Mucosa of rectum (tissue), 2 donors: ENCODE data around the gene PLXNB3.

ENCODE experiments used
- H3K27ac ChIP-seq, 2 donors: one replicate each; pipeline ENCODE4 v1.7.0; 2013; ENCODE audit warnings: inconsistent platforms in 2 of 2, low read depth in 2 of 2, low read length in 2 of 2
- H3K27me3 ChIP-seq, 2 donors: one replicate each; pipeline ENCODE4 v1.7.0; 2013; ENCODE audit warnings: low read length in 2 of 2; ENCODE audit not compliant: control insufficient read depth in 2 of 2, insufficient read depth in 2 of 2
- H3K36me3 ChIP-seq, 2 donors: one replicate each; pipeline ENCODE4 v1.7.0; 2013; ENCODE audit warnings: low read length in 2 of 2; ENCODE audit not compliant: control insufficient read depth in 2 of 2, insufficient read depth in 2 of 2
- H3K4me1 ChIP-seq, 2 donors: one replicate each; pipeline ENCODE4 v1.7.0; 2013; ENCODE audit warnings: low read length in 2 of 2, mild to moderate bottlenecking in 1 of 2; ENCODE audit not compliant: control insufficient read depth in 2 of 2, insufficient read depth in 2 of 2
- H3K4me3 ChIP-seq, 2 donors: one replicate each; pipeline ENCODE4 v1.7.0; 2013; ENCODE audit warnings: low read length in 2 of 2
- H3K9ac ChIP-seq, 2 donors: one replicate each; pipeline ENCODE4 v1.7.0; 2013; ENCODE audit warnings: low read length in 2 of 2, low read depth in 1 of 2, mild to moderate bottlenecking in 1 of 2
- H3K9me3 ChIP-seq, 2 donors: one replicate each; pipeline ENCODE4 v1.7.0; 2013; ENCODE audit warnings: low read length in 2 of 2; ENCODE audit not compliant: control insufficient read depth in 2 of 2
- donor health status: healthy.
- donor health status: Normal muscosa, but diverticular disease.

PLXNB3 gene

GRCh38 chrX:153767674-153768055 is 3.6 kb downstream of the PLXNB3 start:
- H3K4me1 ChIP-seq = peaks cover 0 to 4% of the 10 kb centered on the region in 2 donors
- no peaks in the 10 kb centered on the region for H3K9me3 ChIP-seq
- H3K36me3 ChIP-seq = no peaks in the 10 kb centered on the region
- H3K27me3 ChIP-seq = peaks cover 0 to 1% of the 10 kb centered on the region in 2 donors
- no peak overlapping the region for H3K4me3 ChIP-seq
- no peak overlapping the region for H3K9ac ChIP-seq
- no peak overlapping the region for H3K27ac ChIP-seq

- Histone ChIP-seq H3K9ac (no peak overlapping the region), H3K4me3 (no peak overlapping the region), H3K36me3 (no peaks in the 10 kb centered on the region), H3K4me1 (peaks cover 0 to 4% of the 10 kb centered on the region in 2 donors), H3K27ac (no peak overlapping the region), H3K9me3 (no peaks in the 10 kb centered on the region), H3K27me3 (peaks cover 0 to 1% of the 10 kb centered on the region in 2 donors)
Observed at GRCh38 chrX:153768311-153769157, 4.5 kb downstream of the PLXNB3 start.

GRCh38 chrX:153769158-153769864 is 5.3 kb downstream of the PLXNB3 start:
- H3K4me1 ChIP-seq = peaks cover 0 to 4% of the 10 kb centered on the region in 2 donors
- H3K27me3 ChIP-seq = peaks cover 0 to 1% of the 10 kb centered on the region in 2 donors
- H3K9me3 ChIP-seq = no peaks in the 10 kb centered on the region
- no peak overlapping the region for H3K27ac ChIP-seq
- H3K4me3 ChIP-seq = no peak overlapping the region
- no peaks in the 10 kb centered on the region for H3K36me3 ChIP-seq
- no peak overlapping the region for H3K9ac ChIP-seq

GRCh38 chrX:153769865-153770600 is 6.0 kb downstream of the PLXNB3 start:
- H3K27me3 ChIP-seq = peaks cover 0 to 1% of the 10 kb centered on the region in 2 donors
- no peaks in the 10 kb centered on the region for H3K9me3 ChIP-seq
- no peak overlapping the region for H3K4me3 ChIP-seq
- H3K27ac ChIP-seq = no peak overlapping the region
- H3K9ac ChIP-seq = no peak overlapping the region
- H3K36me3 ChIP-seq = no peaks in the 10 kb centered on the region
- peaks cover 0 to 4% of the 10 kb centered on the region in 2 donors for H3K4me1 ChIP-seq

- Histone ChIP-seq H3K4me3 (no peak overlapping the region), H3K4me1 (peaks cover 0 to 4% of the 10 kb centered on the region in 2 donors), H3K9me3 (no peaks in the 10 kb centered on the region), H3K36me3 (no peaks in the 10 kb centered on the region), H3K27ac (no peak overlapping the region), H3K27me3 (peaks cover 0 to 1% of the 10 kb centered on the region in 2 donors), H3K9ac (no peak overlapping the region)
Observed at GRCh38 chrX:153770601-153771414, 6.8 kb downstream of the PLXNB3 start.

- H3K27me3 ChIP-seq = peaks cover 0 to 1% of the 10 kb centered on the region in 2 donors
- no peak overlapping the region for H3K27ac ChIP-seq
- no peak overlapping the region for H3K4me3 ChIP-seq
- no peaks in the 10 kb centered on the region for H3K9me3 ChIP-seq
- no peaks in the 10 kb centered on the region for H3K36me3 ChIP-seq
- H3K9ac ChIP-seq = no peak overlapping the region
- peaks cover 0 to 1% of the 10 kb centered on the region in 2 donors for H3K4me1 ChIP-seq
Observed at GRCh38 chrX:153771415-153772315, 7.6 kb downstream of the PLXNB3 start.

- Histone ChIP-seq H3K36me3 (no peaks in the 10 kb centered on the region), H3K4me3 (no peak overlapping the region), H3K9me3 (no peaks in the 10 kb centered on the region), H3K27ac (no peak overlapping the region), H3K27me3 (peaks cover 0 to 1% of the 10 kb centered on the region in 2 donors), H3K4me1 (no peaks in the 10 kb centered on the region), H3K9ac (no peak overlapping the region)
Observed at GRCh38 chrX:153772316-153773217, 8.5 kb downstream of the PLXNB3 start.

GRCh38 chrX:153773218-153773611 is 9.2 kb downstream of the PLXNB3 start:
- Histone ChIP-seq H3K4me1 (no peaks in the 10 kb centered on the region), H3K27ac (no peak overlapping the region), H3K9ac (no peak overlapping the region), H3K36me3 (no peaks in the 10 kb centered on the region), H3K4me3 (no peak overlapping the region), H3K9me3 (no peaks in the 10 kb centered on the region), H3K27me3 (peaks cover 0 to 1% of the 10 kb centered on the region in 2 donors)
